GM21825 (cell line): ENCODE results near the gene C1QL2.

Source experiments
- ATAC-seq: cut with Tn5 transposase; IDR thresholded peaks from one replicate; pipeline ENCODE4 v1.9.1; 2021; ENCODE audit warnings: mild to moderate bottlenecking, moderate library complexity; ENCODE audit not compliant: unreplicated experiment

C1QL2 gene

GRCh38 chr2:119109866-119110265, 48.7 kb downstream of the C1QL2 start:
- no peak for ATAC-seq

DNA sequence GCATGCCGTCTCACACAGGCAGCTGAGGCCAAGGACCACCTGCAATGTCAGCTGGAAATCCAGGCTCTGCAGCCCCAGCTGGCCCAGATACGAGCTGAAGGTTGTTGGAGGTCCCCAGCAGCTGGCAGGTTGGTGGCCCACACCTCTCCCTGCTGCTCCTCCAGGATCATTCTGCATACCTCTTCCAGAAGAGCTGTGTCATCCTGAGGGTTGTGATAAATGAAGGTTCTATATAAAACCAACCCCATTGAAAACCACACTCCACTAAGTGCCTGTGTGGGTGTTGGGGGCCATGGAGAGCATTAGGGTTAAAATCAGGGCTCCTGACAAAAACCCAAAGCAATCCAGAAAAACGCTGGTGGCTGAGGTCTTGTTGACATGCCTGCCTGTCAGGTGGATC, 50.4 kb downstream of the C1QL2 start:
- no peak for ATAC-seq

- ATAC-seq: no peak
These were observed 52.2 kb downstream of the C1QL2 start for GRCh38 chr2:119106301-119106897.
